Body of pancreas (tissue), 4 donors: Measurements from ENCODE around the gene ARSB.

ENCODE experiments used
- CTCF ChIP-seq, 7 experiments: fragments of 450-650 bp in 4 of 7; fragments of 200-600 bp in 3 of 7; sonication (generic) in 3 of 7; IDR thresholded peaks; one replicate each; pipeline ENCODE4 v1.5.1; 2016 to 2019; ENCODE audit warnings: antibody characterized with exemption in 7 of 7
- POLR2A ChIP-seq, 3 donors: fragments of 450-650 bp; IDR thresholded peaks; one replicate each; pipeline ENCODE4 v1.6.1; 2016; ENCODE audit warnings: antibody characterized with exemption in 3 of 3, mild to moderate bottlenecking in 2 of 3

- TF ChIP-seq CTCF (IDR thresholded peaks at IDR 0.05) (no peak), POLR2A (IDR thresholded peaks at IDR 0.05) (no peak)
Observed at GRCh38 chr5:78893940-78894677, 91.0 kb downstream of the ARSB start.
